Measurements from ENCODE around the gene ANKRD44. TPM values are rescaled to one million over a fixed set of nuclear protein-coding genes. Genes with fewer than 3 reads are reported as not detected.

Gene ANKRD44
- total and polyA plus RNA-seq, 2 of the 8 experiments (the other 6 are each of a cell fraction or from before 2014, with no cell fraction given) = 1.2 to 1.3 TPM

- TF ChIP-seq SAP30 (IDR thresholded peaks at IDR 0.05; ENCODE audit: insufficient read depth, insufficient replicate concordance, low read length) (no peak), HDAC6 (IDR thresholded peaks at IDR 0.05; ENCODE audit: low read depth, low read length) (no peak), E2F6 (IDR thresholded peaks at IDR 0.05) (no peak), PHF8 (conservative IDR thresholded peaks at IDR 0.05; ENCODE audit: low read depth, low read length) (no peak), CHD1 (IDR thresholded peaks at IDR 0.05; ENCODE audit: low read depth, low read length) (no peak)
Observed at GRCh38 chr2:197108758-197109157, 201.8 kb downstream of the ANKRD44 start (continued).

Data from H1 (cell line).